Raji (cell line): Measurements from ENCODE around the gene ZNF860.

Experiments
- POLR2A ChIP-seq: IDR thresholded peaks from 2 replicates; pipeline ENCODE4 v1.6.1; 2011; ENCODE audit warnings: low read depth, low read length, control low read depth; ENCODE audit not compliant: insufficient read depth

The ZNF860 gene

DNA sequence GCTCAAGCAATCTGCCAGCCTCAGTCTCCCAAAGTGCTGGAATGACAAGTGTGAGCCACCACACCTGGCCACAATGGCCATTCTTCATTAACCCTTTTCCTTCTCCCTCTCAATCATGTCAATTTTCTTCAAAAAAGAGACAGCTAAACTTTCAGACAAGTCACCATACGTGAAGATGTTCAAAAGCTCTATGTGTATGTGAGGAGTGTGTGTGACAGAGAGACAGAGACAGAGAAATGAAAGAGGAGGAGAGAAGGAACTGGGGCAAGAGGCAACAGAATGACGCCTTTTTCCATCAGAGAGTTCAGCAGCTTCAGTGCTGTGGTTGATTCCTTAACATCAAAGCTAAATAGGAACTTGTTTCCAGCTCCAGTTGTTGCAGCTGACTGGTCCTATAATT, 27.9 kb upstream of the ZNF860 start:
- no peak for TF ChIP-seq POLR2A

DNA sequence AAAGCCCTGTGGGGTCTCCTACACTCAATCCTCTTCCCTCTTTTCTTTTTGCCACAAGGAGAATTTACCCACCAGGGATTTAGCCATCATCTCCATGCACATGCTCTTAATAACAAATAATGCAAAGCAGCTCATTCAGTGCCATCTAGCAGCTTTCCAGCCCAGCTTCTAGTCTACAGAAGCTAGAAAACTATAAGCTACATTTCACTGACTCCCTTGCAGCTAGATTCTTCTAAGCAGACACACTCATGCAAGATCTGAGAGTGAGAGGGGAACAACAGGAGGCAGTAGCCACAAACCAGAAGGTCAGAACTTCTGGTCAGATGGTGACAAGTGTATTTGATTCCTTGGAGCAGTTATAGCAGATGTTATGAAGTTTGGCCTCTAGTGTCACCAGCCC, 26.0 kb upstream of the ZNF860 start:
- no peak for TF ChIP-seq POLR2A

DNA sequence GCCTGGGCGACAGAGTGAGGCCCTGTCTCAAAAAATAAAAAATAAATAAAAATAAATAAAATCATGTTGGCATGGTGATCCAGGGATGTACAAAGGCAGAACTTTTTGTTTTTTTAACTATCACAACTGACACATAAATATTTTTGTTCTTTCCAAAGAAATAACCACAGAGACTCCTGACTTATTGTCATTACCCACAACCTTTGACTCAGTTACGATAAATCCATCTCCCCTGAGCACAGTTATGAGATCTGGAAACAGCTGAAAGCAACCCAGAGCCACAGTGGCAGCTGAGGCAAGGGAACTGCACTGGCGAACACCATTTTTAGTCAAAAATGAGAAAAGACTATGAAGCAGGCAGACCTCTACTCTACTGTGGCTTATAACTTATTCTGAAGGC, 24.4 kb upstream of the ZNF860 start:
- no peak for TF ChIP-seq POLR2A

DNA sequence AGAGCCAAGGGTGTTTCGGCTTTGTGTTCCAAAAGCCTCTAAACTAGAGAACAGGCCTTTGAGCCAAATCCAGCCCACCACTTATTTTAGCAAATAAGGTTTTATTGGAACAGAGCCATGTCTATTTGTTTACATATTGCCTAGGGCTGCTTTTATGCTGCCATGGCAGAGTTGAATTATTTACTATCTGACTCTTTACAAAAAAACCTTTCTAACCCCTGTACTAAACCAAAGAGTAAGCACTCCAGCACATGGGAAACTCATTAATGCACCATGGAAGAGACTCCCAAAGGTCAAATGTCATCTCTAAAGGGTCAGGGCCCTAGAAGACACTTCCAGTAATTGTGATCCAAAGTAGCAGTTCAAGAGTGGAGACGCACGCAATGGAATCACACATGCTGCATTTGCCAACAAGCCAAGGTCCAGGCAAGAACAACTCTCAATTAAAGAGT, 22.8 kb upstream of the ZNF860 start:
- no peak for TF ChIP-seq POLR2A

DNA sequence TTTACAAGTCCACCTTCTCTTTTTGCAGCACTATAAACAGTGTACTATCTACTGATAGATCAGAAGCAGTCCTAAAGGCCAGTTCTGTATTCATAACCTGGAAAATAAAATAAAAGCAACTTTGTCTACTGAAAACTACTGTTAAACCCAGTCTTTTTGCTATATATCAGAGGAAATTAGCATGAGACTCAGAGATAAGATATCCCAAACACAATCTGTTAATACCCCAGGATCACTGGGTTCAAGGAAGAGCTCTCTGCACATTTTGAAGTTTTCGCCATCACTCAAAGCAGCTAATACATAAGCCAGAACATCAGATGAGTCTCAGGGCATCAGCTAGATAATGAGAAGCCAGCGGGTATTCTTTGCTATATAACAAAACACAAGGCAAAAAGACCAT, 22.3 kb upstream of the ZNF860 start:
- TF ChIP-seq POLR2A, result no peak

GRCh38 chr3:31959951-31960792, 21.4 kb upstream of the ZNF860 start:
- TF ChIP-seq POLR2A, result peak; percentile 61

- TF ChIP-seq POLR2A, result no peak
Observed at GRCh38 chr3:31960793-31961431, 20.6 kb upstream of the ZNF860 start.

- no peak for TF ChIP-seq POLR2A
Observed at GRCh38 chr3:31962801-31963205, 18.7 kb upstream of the ZNF860 start.

GRCh38 chr3:31966978-31967591, 14.5 kb upstream of the ZNF860 start:
- TF ChIP-seq POLR2A, result no peak

- TF ChIP-seq POLR2A, result no peak
Observed at GRCh38 chr3:31967592-31967991, 14.0 kb upstream of the ZNF860 start.

DNA sequence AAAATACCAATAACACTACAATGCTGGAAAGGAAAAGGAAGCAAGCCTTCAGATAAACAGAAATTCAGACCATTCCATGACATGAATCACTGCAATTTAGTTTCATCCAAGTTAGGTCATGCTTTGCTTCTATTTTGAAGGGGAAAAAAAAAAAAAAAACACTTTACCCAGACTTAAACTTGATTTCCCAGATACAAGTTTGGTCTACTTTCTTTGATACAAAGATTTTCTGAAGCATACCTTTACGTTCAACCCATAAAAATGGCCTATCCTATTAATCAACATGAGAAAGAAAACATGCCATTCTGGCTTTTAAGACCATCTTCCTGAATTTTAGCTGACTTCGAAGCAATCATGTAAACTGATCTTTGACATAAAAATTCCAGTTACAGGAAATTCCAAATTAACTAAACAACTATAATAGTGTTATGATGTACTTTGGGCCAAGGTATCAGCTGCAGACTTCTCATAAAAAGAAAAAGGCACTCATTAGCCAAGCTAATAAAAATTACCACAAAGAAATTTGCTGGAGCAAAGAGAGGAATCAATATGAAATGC, 13.1 kb upstream of the ZNF860 start:
- no peak for TF ChIP-seq POLR2A

- TF ChIP-seq POLR2A, result no peak
Observed at GRCh38 chr3:31968927-31969418, 12.6 kb upstream of the ZNF860 start.

GRCh38 chr3:31971607-31972006, 9.9 kb upstream of the ZNF860 start:
- no peak for TF ChIP-seq POLR2A

DNA sequence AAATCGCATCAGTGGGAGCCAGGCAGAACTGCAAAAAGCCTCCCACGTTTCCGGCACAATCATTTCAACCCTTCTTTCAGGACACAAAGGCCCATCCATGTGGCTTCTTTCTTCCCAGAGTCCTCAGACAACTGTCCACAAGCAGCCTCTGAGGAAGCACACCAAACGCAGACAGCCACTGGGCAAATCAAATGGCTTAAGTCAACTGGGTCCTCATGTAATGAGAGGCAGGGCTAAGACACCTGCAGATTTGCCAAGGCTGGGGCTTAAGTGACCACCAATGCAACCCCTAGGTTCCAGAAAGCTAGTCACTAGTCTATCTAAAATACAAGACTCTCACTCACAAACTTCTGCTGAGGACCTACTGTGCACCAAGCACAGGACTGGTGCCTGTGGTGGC, 8.5 kb upstream of the ZNF860 start:
- TF ChIP-seq POLR2A, result no peak

DNA sequence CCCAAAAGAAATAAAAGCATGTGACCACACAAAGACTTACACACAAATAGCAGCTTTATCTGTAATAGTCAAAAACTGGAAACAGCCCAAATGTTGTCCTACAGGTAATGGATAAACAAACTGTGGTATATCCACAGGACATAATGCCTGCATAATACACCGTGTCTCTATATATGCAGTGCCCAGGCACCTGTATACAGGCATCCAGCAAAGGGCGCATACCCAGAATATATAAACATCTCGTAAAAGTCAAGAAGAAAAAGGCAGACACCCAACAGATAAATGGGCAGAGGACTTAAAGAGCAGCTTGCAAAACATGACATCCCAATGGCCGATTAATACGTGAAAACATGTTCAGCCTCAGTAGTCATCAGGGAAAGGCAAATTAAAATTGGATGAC, 7.7 kb upstream of the ZNF860 start:
- no peak for TF ChIP-seq POLR2A
